ENCODE results near the gene TRIM25.
A peak's percentile ranks its signal among the peaks of the same experiment; 100 is the strongest.

The TRIM25 gene

GRCh38 chr17:56892333-56892732 lies 21.5 kb downstream of the TRIM25 start:
- DNase-seq = no peak

GRCh38 chr17:56891751-56892150 lies 22.1 kb downstream of the TRIM25 start:
- DNase-seq = peak; percentile 82

GRCh38 chr17:56890906-56891674 lies 22.8 kb downstream of the TRIM25 start:
- DNase-seq = no peak

- DNase-seq = no peak
Measured at GRCh38 chr17:56890390-56890789, 23.5 kb downstream of the TRIM25 start.

GRCh38 chr17:56887552-56888467 lies 26.0 kb downstream of the TRIM25 start:
- DNase-seq = no peak

- no peak for DNase-seq
Measured at GRCh38 chr17:56887105-56887504, 26.7 kb downstream of the TRIM25 start.

GRCh38 chr17:56886288-56886731 lies 27.5 kb downstream of the TRIM25 start:
- DNase-seq = no peak

- DNase-seq = no peak
Measured at GRCh38 chr17:56885312-56885657, 28.6 kb downstream of the TRIM25 start.

GRCh38 chr17:56884483-56885311 lies 29.2 kb downstream of the TRIM25 start:
- DNase-seq = no peak

GRCh38 chr17:56883616-56884015 lies 30.2 kb downstream of the TRIM25 start:
- DNase-seq = no peak

GRCh38 chr17:56881685-56882295 lies 32.1 kb downstream of the TRIM25 start:
- DNase-seq = no peak

GRCh38 chr17:56880571-56880970 lies 33.3 kb downstream of the TRIM25 start:
- DNase-seq = no peak

- no peak for DNase-seq
Measured at GRCh38 chr17:56880133-56880532, 33.7 kb downstream of the TRIM25 start.

GRCh38 chr17:56879280-56879679 lies 34.6 kb downstream of the TRIM25 start:
- DNase-seq = no peak

GRCh38 chr17:56876766-56877179 lies 37.1 kb downstream of the TRIM25 start:
- no peak for DNase-seq

- DNase-seq = no peak
Measured at GRCh38 chr17:56870081-56870651, 43.7 kb downstream of the TRIM25 start.

GRCh38 chr17:56868716-56869115 lies 45.1 kb downstream of the TRIM25 start:
- DNase-seq = no peak

GRCh38 chr17:56867948-56868376 lies 45.9 kb downstream of the TRIM25 start:
- DNase-seq = no peak

GRCh38 chr17:56866496-56866895 lies 47.4 kb downstream of the TRIM25 start:
- no peak for DNase-seq

- DNase-seq = no peak
Measured at GRCh38 chr17:56866076-56866475, 47.8 kb downstream of the TRIM25 start.

- DNase-seq = no peak
Measured at GRCh38 chr17:56863974-56864373, 49.9 kb downstream of the TRIM25 start.

- no peak for DNase-seq
Measured at GRCh38 chr17:56861899-56862298, 52.0 kb downstream of the TRIM25 start.
